ENCODE data around the gene CRYZL1.

Gene CRYZL1

GRCh38 chr21:33657124-33657820, 15.7 kb upstream of the CRYZL1 start:
- no peak for DNase-seq (ENCODE audit: extremely low read depth, low read depth)
- H3K4me3 ChIP-seq (replicated peaks; ENCODE audit: low read depth, low read length), result no peak overlapping the region
- TF ChIP-seq, protein P1, sequence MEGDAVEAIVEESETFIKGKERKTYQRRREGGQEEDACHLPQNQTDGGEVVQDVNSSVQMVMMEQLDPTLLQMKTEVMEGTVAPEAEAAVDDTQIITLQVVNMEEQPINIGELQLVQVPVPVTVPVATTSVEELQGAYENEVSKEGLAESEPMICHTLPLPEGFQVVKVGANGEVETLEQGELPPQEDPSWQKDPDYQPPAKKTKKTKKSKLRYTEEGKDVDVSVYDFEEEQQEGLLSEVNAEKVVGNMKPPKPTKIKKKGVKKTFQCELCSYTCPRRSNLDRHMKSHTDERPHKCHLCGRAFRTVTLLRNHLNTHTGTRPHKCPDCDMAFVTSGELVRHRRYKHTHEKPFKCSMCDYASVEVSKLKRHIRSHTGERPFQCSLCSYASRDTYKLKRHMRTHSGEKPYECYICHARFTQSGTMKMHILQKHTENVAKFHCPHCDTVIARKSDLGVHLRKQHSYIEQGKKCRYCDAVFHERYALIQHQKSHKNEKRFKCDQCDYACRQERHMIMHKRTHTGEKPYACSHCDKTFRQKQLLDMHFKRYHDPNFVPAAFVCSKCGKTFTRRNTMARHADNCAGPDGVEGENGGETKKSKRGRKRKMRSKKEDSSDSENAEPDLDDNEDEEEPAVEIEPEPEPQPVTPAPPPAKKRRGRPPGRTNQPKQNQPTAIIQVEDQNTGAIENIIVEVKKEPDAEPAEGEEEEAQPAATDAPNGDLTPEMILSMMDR (IDR thresholded peaks at IDR 0.05; ENCODE audit: low read depth, low read length, missing control alignments), result no peak

DNA sequence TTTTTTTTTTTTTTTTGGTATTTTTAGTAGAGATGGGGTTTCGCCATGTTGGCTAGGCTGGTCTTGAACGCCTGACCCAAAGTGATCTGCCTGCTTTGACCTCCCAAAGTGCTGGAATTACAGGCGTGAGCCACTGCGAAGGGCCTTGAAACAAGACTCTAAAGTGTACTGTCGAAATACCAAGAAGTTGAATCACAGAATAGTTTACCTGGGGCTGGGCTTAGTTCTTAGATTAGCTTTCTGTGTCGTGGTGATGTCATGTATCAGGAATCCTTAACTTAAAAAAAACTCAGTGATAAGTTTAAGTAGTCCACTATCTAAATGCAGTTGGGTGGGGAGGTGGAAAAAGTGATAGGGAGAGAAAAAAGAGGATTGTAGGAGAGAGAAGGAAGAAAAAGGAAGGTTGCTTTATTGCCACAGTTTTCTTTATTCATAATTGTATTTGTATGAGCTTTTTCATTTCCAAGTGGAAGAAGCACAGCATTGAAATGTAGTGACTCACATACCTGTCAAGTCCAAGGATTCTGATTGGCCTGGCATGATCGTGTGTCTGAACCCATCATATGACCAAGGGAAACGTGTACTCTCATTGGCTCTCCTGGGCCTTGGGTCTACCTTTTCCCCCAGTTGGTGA, 14.2 kb upstream of the CRYZL1 start:
- peak; percentile 63 for DNase-seq (ENCODE audit: extremely low read depth, low read depth)
- TF ChIP-seq, protein P1 (IDR thresholded peaks at IDR 0.05; ENCODE audit: low read depth, low read length, missing control alignments), result no peak
- H3K4me3 ChIP-seq (replicated peaks; ENCODE audit: low read depth, low read length), result no peak overlapping the region

- TF ChIP-seq, protein P1 (IDR thresholded peaks at IDR 0.05; ENCODE audit: low read depth, low read length, missing control alignments), result no peak
- no peak overlapping the region for H3K4me3 ChIP-seq (replicated peaks; ENCODE audit: low read depth, low read length)
- DNase-seq (ENCODE audit: extremely low read depth, low read depth), result no peak
Measured at GRCh38 chr21:33654412-33654811, 12.9 kb upstream of the CRYZL1 start.

GRCh38 chr21:33651965-33652680, 10.6 kb upstream of the CRYZL1 start:
- no peak for DNase-seq (ENCODE audit: extremely low read depth, low read depth)
- H3K4me3 ChIP-seq (replicated peaks; ENCODE audit: low read depth, low read length), result no peak overlapping the region
- TF ChIP-seq, protein P1 (IDR thresholded peaks at IDR 0.05; ENCODE audit: low read depth, low read length, missing control alignments), result no peak

DNA sequence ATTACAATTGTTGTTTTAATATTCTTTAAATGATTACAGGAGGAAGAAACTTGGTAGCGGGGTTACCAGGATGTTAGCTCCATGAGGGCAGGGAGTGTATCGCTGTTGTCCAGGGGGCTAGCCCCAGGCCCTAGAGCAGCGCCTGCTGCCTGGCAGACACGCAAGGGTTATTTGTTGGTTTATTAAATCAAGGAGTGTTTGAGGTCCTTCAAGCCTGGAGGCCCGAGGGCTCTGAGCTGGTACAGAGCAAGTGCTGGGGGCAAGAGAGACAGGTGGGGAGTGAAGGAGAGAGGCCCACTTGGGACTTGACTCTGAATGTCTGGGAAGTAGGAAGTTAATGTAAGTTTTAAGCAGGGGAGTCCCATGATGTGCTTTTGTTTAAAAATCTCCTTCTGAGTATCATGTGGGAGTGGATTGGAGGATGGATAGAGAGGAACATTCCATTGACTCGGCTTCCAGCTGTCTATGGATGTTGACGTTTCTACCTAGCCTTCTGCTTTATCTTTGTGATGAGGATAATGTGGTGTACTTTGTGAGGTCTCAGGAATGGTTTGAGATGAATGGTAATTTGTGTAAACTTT, 9.5 kb upstream of the CRYZL1 start:
- no peak overlapping the region for H3K4me3 ChIP-seq (replicated peaks; ENCODE audit: low read depth, low read length)
- no peak for DNase-seq (ENCODE audit: extremely low read depth, low read depth)
- TF ChIP-seq, protein P1 (IDR thresholded peaks at IDR 0.05; ENCODE audit: low read depth, low read length, missing control alignments), result no peak

DNA sequence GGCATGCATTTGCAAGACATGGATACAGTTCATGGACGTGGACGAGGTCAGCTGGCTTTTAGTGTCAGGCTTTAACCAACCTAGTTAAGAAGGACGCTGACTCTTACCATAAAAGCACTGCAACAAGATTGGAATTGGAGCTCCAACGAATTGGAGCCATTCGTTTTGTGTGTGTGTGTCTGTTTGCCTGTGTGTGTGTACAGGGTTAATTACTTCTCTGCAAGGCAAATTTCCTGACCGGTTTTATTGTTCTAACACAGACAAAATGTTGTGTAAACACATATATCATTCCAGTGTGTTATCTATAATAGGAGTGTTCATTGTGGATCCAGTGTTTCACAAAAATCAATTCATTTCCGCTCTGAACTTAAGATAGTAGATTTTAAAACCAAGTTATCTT, 8.7 kb upstream of the CRYZL1 start:
- TF ChIP-seq, protein P1 (IDR thresholded peaks at IDR 0.05; ENCODE audit: low read depth, low read length, missing control alignments), result no peak
- no peak overlapping the region for H3K4me3 ChIP-seq (replicated peaks; ENCODE audit: low read depth, low read length)
- no peak for DNase-seq (ENCODE audit: extremely low read depth, low read depth)
